ENCODE results near the gene DPP6. TPM values are rescaled to one million over a fixed set of nuclear protein-coding genes. Genes with fewer than 3 reads are reported as not detected.

Gene DPP6
- total and polyA plus RNA-seq, 9 of the 15 experiments (the other 6 are each of a cell fraction or from before 2014, with no cell fraction given): not detected

DNA sequence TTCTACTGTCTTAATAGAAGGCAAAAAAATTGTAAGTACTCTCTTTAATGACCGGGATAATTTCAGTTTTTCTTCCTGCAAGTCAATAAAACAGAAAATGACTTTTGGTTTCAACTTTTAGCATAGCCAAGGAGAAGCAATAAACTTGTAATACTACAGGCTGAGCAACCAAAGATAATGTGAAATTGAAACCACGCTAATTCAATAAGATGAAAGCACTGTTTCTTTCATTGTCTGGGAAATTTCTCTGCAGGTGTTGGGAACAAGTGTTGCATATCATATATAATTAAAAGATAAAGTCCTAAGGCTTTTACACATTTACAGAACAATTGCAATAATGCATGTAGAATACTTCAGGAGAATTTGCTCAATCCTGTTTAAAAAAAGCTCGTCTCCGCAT, 488.4 kb downstream of the DPP6 start (continued):
- TF ChIP-seq CBFA2T2 (conservative IDR thresholded peaks at IDR 0.05) (no peak), ZNF707 (CRISPR knock-in tag; conservative IDR thresholded peaks at IDR 0.05) (no peak)

DNA sequence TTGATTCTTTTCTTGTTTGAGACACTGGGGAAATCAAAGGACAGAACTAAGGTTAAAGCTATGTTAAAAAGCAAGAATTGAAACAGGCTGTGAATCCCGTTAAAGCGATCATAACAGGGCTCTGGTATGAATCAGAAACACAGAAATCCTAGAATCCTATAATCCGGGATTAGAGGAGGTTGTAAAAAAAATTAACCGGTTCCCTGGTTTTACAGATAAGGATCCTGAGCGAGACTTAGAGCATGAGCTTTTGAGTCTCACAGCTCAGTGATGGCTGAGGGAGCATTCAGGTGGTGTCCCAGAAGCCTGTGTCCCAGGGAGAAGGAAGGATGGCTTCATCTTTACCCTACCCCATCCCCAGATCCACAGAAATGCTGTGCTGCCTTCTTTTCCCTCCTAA, 489.4 kb downstream of the DPP6 start:
- TF ChIP-seq, protein P1, sequence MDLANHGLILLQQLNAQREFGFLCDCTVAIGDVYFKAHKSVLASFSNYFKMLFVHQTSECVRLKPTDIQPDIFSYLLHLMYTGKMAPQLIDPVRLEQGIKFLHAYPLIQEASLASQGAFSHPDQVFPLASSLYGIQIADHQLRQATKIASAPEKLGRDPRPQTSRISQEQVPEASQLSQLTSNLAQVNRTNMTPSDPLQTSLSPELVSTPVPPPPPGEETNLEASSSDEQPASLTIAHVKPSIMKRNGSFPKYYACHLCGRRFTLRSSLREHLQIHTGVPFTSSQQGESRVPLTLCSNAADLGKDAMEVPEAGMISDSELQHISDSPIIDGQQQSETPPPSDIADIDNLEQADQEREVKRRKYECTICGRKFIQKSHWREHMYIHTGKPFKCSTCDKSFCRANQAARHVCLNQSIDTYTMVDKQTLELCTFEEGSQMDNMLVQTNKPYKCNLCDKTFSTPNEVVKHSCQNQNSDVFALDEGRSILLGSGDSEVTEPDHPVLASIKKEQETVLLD (IDR thresholded peaks at IDR 0.05): no peak
- TF ChIP-seq NFIC (IDR thresholded peaks at IDR 0.05): no peak
- H3K36me3 ChIP-seq (ENCODE audit: control insufficient read depth, insufficient read depth, low read length): no peaks in the 10 kb centered on the region
- H3K9me1 ChIP-seq (ENCODE audit: control insufficient read depth, insufficient read depth, low read length): no peaks in the 10 kb centered on the region
- no peaks in the 10 kb centered on the region for H3K9me3 ChIP-seq (replicated peaks; ENCODE audit: control insufficient read depth, insufficient read depth, low read depth, low read length)
- H3K4me1 ChIP-seq (replicated peaks in 1 of 2; ENCODE audit: control insufficient read depth in 2 of 2, insufficient read depth in 2 of 2, low read length in 2 of 2): no peaks in the 10 kb centered on the region
- ATAC-seq (no peak), FAIRE-seq (no peak), DNase-seq (ENCODE audit: extremely low read depth in 1 of 4, low spot score in 3 of 4) (no peak)
- peaks cover 0 to 11% of the 10 kb centered on the region in 2 experiments; a peak in 2 of 5 replicates for H3K27me3 ChIP-seq (ENCODE audit: control insufficient read depth in 2 of 2, insufficient read depth in 2 of 2, low read length in 2 of 2)
- WGBS (ENCODE audit: insufficient coverage, low coverage, missing lambda C conversion rate): 0% methylated on average over 5 of the region's 5 CpGs
- intact Hi-C loops (cut with micrococcal nuclease): no loop called here
- ChIA-PET CTCF (ENCODE audit: low intra/inter-chr PET ratio) (no interaction called here), POLR2A (no interaction called here)
- no peaks in the 10 kb centered on the region; the same call in 1 of the 2 replicates for H4K20me1 ChIP-seq (replicated peaks; ENCODE audit: control insufficient read depth, insufficient read depth, low read length)
- H2AFZ ChIP-seq (ENCODE audit: low read depth, low read length): no peak overlapping the region
- H3K9ac ChIP-seq (ENCODE audit: insufficient read depth in 1 of 2, low read depth in 2 of 2, low read length in 2 of 2): no peak overlapping the region
- H3K27ac ChIP-seq (ENCODE audit: extremely low read depth, low read depth, low read length): no peak overlapping the region
- H3K79me2 ChIP-seq (ENCODE audit: control insufficient read depth, insufficient read depth, low read length): no peaks in the 10 kb centered on the region
- H3K4me2 ChIP-seq (ENCODE audit: insufficient read depth, low read length): no peak overlapping the region
- BruUV-seq (replicated peaks): no TSS peak
- in situ Hi-C loops (cut with MboI): no loop called here
- H3K4me3 ChIP-seq: no peak overlapping the region
